ENCODE data around the gene MCM8.
A peak's percentile ranks its signal among the peaks of the same experiment; 100 is the strongest.

DNA sequence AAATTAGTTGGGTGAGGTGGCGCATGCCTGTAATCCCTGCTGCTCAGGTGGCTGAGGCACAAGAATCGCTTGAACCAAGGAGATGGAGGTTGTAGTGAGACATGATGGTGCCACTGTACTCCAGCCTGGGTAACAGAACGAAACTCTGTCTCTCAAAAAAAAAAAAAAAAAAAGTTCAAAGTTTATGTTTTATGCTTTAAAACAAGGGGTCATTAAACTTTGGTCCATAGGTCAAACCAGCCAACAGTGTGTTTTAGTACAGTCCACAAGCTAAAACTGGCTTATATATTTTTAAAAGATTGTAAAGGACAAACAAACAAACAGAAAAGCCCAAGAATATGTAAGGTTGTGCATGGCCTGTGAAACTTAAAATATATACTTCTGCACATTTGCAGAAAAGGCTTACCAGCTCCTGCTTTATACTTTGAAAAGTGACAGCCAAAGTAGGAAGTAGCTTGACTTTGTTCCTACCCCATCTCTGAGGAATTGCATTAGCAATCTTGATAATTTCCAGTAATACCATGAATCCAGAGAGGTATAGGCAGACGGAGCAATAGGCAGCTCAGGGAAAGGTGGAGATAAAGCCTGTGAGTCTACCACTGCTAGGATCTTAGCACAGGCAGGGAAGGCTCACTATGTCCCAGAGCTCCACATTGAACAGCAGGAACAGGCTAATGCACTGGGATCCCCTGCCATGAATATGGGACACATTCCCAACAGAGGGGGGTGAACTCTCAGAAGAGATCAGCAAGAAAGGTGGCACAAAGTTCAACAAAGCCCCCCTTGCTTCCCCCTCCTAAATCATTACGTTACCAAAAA, 30.5 kb downstream of the MCM8 start:
- TF ChIP-seq POLR2A (IDR thresholded peaks at IDR 0.05; ENCODE audit: low read depth, low read length): 0 out of 2 replicates have a peak, but pooled peaks have one; percentile 31
- no peak for TF ChIP-seq POLR2AphosphoS5 (IDR thresholded peaks at IDR 0.05; ENCODE audit: low read depth, low read length)
- TF ChIP-seq TAF1 (IDR thresholded peaks at IDR 0.05; ENCODE audit: borderline replicate concordance, low read depth, low read length): no peak

Data from GM12892 (cell line).